SK-N-DZ (cell line): Measurements from ENCODE around the gene SMIM35.
"Not testable (repeated sequence)": the region's sequence is repeated elsewhere in the genome, so short reads cannot be mapped to it uniquely, and the experiment has no call there.

Experiments
- DNase-seq: peaks from one replicate; pipeline ENCODE4 v3.0.0-alpha.2; 2015; ENCODE audit warnings: low spot score

SMIM35 gene

DNA sequence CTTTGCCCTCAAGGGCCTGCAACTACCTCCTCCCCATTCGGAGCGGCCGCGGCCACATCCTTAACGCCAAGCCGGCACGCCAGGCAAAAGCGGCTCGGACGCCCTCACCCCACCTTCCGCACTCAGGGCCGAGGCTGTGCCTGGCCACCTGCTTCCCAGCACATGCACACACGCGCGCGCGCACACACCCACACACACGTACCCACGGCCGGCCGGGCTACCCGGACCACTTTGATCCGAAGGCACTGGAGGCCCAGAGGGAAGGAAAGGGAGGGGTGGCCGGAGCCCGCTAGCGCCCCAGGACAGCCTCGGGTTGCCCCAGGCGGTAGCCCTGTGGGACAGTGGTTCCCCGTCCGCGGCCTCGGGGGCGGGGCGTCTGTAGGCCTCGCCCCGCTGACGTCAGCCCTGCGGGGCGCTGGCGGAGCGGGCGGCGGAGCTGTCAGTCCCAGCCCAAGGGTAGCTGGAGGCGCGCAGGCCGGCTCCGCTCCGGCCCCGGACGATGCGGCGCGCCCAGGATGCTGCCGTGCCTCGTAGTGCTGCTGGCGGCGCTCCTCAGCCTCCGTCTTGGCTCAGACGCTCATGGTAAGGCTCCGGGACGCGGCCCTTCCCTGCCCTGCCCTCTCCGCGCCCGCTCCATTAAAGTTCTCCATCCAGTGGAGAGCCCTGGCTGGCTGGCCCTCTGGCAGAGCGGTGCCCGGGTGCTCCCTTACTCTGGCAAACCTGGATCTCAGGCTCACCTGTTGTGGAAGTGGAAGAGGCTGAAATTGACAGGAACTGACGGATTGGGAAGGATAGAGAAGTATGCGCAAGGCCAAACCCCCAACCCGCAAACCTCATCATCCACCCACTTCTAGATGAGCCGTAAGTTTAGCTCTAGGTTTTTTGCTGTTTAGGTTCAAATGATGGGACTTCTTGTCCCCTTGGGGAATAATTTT lies 100.5 kb downstream of the SMIM35 start, which contains the start of gene IL10RA:
Gene IL10RA (plus strand): TSS at position 442 of the 935 bp plus-strand sequence. CDS start 74 bp downstream, at position 516.
- DNase-seq: peak; percentile 29

DNA sequence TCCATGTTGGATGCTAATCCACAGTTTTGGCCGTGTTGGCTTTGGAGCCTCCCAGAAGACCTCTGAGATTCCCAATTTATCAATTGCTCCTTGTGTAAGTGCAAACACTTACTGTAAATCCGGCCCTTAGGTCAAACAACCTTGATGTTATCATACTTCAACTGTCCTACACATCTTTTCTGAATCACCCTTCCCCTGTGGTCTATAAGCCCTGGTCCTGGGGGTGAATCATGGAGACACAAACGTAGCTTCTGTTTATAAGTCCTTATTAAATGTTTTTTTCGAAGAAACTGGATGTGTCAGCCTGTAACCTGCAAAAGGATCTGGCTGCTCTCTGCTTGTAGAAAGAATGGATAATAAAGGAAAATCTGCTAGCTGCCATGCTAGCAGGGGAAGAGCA lies 102.3 kb downstream of the SMIM35 start:
- DNase-seq: no peak

DNA sequence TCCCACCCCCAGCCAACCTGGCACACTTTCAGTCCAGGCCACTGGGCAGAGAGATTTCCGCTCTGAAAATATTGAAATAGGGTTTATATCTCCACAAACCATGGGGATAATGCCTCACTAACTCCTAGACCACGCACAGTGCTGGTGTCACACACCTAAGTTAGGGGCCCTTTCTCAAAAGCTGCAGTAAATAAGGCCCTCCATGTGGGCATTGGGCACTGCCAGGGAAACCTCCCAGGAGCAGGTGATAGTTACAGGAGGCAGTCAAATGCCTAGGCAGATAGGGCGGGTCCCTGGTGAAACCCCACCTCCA lies 103.6 kb downstream of the SMIM35 start:
- DNase-seq: no peak

DNA sequence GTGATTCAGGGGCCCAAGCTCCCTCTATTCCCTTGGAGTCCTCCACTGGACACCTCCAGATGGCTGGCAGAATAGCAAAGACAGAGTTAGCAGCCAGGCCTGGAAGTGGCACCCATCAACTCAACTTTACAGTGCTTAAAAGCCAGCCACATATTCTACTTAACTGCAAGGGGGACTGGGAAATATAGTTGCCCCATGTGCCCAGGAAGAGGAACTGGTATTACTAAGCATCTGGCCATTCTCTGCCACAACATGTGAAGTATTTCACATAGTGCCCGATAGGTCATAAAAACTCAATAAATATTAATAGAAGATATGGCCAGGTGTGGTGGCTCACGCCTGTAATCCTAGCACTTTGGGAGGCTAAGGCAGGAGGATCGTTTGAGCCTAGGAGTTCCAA lies 106.0 kb downstream of the SMIM35 start:
- no peak for DNase-seq

DNA sequence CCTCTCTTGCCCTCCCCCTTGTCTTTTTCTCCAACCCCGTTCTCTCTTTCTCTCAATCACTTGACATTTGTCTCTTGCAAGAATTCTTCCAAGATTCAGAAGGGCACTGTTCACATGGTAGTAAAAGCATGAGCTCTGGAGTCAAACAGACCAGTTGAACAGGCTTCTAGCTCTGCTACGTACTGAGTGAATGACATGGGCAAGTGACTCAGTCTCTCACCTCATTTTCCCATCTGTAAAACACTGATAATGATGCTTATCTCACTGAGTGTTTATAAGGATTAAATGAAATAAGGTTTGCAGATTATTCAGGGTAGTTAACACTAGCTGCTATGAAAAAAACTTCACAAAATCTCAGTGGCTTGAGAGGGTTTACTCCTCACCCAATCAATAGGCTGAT lies 106.5 kb downstream of the SMIM35 start:
- DNase-seq: no peak

DNA sequence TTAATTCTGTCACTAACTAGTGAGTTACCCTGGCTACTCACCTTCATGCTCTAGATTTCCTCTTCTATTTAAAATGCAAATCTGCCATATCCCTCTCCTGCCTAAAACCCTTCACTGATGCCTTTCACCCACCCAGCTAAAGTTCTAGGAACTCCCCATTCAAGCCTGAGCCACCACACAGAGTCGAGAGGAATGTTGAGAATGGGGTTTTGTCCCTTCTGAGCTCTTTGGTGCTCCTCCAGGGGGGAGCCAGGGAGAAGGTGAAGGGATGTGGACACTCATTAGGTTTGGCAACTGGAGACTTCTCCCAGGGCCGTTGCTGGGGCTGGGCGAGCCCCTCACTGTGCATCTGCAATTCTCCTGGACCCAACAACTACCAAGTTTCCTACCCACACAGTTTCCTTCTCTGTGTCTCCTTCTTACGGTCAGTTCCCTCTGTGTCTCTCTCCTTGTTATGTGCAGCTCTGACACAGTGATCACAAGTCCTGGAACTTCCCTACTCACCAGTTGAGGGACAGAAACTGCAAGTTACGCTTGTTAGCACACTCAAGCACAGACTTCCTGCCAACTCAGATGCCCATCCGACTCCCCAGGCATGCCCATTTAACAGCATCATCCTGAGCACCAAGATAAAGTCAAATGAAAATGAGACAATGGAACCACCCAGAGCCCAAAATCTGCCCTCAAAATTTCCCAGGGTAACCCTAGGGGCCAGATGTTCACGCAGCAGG lies 107.1 kb downstream of the SMIM35 start:
- no peak for DNase-seq

DNA sequence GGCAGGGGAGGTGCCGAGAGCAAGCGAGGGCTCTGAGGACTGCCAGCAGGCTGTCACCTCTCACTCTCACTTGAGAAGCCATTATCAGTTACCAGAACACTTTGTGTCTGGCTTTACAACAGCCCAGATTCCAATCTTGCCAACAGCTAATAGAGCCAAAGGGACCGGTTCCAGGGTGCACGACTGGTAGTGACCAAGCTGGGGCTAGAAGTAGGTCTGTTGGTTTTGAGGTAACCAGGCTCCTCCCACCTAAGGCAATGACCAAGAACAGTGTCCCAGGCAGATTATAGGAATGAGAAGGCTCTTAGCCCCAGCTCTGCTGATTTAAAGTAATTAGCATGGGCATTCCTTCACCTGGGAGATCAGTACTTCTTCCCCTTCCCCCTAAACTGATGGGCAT lies 107.8 kb downstream of the SMIM35 start:
- DNase-seq: no peak

DNA sequence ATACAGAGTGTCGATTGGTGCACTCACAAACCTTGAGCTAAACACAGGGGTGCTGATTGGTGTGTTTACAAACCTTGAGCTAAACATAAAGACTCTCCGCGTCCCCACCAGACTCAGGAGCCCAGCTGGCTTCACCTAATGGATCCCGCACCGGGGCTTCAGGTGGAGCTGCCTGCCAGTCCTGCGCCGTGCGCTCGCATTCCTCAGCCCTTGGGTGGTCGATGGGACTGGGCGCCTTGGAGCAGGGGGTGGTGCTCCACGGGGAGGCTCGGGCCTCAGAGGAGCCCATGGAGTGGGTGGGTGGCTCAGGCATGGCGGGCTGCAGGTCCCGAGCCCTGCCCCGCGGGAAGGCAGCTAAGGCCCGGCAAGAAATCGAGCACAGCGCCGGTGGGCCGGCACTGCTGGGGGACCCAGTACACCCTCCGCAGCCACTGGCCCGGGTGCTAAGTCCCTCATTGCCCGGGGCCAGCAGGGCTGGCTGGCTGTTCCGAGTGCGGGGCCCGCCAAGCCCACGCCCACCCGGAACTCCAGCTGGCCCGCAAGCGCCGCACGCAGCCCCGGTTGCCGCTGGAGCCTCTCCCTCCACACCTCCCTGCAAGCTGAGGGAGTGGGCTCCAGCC lies 108.4 kb downstream of the SMIM35 start:
- DNase-seq: not testable (repeated sequence)

DNA sequence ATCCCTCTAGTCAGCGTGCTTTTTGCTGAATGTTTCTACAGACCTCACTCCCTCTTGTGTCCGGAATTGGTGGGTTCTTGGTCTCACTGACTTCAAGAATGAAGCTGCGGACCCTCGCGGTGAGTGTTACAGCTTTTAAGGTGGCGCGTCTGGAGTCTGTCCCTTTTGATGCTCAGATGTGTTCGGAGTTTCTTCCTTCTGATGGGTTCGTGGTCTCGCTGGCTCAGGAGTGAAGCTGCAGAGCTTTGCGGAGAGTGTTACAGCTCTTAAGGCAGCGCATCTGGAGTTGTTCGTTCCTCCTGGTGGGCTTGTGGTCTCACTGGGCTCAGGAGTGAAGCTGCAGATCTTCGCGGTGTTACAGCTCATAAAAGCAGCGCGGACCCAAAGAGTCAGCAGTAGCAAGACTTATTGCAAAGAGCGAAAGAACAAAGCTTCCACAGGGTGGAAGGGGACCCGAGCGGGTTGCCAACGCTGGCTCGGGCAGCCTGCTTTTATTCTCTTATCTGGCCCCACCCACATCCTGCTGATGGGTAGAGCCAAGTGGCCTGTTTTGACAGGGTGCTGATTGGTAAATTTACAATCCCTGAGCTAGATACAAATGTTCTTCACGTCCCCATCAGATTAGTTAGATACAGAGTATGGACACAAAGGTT lies 109.0 kb downstream of the SMIM35 start:
- DNase-seq: not testable (repeated sequence)

DNA sequence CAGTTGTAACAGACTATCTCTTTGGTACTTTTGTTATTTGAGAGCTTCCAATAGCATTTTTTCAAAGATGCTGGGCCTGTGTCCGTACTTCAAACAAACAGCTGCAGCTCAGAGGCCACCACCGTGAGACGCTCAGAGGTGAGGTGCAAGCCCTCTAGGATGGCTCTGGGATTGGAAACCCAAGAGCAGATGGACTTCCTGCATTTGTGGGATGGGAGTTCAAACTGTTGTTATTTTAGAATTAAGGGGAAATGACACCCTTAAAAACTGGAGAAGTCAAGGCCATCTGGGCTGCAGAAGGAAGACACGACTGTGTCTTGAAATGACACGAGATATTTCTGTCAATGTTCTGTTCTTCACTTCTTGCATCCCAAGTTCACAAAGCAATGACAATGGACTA lies 109.7 kb downstream of the SMIM35 start:
- no peak for DNase-seq

DNA sequence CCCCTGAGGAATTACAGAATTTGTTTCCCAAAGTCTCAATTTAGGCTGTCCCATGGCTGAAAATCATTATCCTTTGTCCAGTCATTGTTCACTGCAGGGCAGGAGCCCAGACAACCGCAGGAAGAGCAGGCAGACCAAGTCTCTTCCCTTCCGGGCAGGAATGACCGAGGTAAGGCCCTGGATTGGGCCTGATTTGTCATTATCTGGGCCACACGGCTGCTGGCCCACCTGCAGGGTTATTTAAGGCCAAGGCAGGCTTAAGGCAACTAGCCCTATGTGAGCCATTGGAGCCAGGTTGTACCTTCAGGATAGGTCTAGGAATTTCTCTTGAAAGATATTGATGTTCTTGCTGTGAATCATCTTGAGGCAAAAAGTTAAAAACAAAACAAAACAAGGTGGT lies 110.3 kb downstream of the SMIM35 start:
- DNase-seq: no peak

DNA sequence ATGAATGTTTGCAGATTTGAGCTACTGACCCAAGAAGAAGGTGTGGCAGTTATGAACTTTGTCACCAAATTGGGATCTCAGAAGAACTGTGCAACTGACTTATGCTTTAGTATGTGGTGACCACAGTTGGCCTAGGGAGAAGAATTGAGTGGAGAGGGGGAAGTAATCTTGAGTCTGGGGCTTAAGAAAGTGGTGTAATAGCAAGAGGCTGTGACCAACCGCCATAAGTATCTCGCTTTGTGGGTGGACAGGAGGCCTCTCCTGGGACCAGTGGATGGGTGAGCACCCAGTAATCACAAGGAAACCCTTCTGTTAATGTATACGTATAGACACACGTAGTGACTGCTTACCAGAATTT lies 113.3 kb downstream of the SMIM35 start:
- no peak for DNase-seq

DNA sequence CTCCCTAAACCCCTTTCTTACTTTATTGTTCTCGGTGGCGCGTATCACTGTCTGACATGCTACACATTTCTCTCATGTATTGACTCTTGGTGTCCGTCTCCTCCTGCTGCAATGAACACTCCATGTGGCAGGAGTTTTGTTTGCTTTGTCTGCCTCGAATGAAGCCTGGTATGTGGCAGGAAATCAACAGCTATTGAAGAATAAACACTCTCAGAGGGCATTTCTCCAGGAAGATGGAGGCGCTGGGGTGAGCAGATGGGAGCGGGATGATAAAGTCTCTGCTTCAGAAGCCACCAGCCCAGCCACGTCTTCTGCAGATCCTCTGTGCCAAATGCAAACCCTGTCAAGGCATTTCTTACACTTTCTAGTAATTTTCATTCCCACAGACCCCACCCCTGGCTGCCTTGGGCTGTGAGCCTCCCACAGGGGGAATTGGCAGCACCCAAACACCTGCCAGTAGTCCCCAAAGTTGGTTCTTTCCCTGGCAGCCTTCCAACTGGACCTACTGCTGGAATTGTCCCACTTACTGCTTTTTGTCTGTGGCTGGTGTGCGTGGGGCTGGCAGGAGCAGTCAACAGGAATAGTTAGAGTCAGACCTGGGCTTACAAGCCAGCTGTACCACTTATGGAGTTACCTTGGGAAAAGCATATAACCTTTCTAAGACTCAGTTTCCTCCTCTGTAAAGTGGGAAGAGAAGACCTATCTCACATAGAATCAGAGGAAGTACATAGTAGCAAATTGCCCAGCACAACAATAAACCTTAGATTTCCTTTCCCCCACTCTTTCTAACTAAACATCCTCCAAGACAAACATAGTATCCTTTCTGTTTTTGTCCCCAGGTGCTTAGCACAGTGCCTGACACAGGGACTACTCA lies 113.9 kb downstream of the SMIM35 start:
- no peak for DNase-seq

DNA sequence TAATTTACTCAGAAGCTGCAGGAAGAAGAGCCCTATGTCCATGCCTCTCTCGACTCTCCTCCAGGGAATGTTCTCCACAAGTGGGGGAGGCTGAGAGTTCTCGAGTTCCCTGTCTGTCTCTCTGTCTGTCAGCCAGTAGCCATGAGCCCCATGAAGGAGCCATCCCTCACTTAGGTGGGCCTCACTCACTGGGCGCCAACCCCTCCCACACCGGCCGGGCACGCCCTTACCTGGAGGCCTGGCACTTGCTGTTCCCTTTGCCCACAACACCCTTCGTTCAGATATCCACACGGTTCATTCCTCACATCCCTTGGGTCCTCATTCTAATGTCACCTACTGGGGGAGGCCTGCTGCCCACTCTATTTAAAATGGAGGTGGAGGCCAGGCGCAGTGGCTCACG lies 114.7 kb downstream of the SMIM35 start:
- no peak for DNase-seq

DNA sequence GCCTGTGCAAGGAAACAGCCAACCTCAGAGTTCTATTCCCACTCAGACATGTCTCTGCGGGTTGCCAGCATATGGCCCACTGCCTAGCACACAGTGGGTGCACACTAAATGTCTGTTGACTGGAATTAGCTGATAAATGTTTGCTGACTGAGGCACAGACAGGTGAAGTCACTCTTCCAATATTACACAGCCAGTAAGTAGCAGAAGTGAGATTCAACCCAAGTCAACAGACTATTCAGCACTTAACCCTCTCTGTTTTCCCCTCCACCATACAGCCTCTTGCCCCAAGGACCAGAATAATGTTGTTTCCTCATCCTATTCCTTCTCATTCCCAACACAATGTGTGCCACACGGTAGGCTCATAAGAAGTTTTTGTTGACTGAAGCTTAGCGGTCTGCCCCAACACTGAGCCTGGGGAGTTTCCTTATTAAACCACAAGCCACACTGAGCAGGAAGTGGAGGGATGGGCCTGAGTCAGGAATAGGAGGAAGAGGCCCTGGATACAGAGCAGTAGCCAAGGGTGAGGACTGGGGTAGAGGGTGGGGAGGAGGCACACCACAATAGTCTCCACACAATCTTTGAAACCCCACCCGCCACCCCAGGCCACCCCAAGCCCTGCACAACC lies 116.3 kb downstream of the SMIM35 start:
- DNase-seq: no peak

DNA sequence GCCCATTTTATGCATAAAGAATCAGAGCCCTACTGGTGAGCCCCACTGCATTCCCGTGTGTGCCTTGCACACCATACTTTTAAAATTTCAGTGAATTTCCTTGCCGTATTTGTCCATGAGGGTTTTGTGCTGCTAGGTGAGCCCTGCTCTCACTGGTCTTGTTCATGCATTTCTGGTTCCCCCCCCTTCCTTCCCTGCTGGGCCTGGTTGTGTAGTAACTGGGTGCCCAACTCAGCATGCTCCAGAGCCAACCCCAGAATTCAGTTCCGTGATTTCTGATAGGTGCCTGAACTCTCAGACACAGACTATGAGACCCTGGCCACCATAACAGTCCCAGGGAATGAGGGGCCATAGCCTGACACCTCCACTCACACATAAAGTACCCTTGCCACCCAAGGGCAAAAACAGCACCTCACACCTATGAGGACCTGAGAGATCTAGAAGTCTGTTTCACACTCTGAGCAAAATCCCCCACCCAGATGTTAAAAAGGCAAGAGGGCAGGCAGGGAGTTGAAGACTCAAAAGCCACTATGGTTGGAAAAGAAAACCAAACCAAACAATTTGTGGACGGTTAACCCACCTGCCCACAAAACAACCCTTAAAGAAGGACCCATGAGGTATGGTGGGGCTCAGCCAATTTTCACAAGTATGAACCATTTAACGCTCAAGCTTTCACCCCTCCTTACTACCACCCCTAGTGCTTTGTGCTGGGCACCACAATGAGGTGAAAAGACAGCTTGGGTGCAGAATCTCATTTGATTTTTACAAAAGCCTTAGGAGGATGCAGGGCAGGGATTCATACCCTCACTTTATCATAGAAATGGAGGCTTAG lies 117.4 kb downstream of the SMIM35 start:
- no peak for DNase-seq

DNA sequence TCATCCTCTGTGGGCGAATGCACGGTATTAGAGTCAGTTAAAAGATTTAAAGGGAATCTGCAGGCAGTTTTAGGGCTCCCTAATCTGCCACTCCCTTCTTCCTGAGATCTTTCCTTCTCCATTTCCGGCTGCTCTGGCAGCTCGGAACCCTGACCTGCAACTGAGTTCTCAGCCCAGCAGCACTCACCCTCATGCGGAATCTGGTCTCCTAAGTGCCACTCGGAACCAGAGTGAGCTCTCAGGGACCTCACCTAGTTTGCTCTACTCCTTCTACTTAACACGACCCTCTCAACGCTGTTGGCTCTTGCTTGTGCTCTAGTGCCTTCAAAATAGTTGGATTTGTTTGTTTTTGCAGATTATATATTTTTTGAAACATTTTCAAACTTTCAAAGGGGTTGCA lies 119.9 kb downstream of the SMIM35 start:
- DNase-seq: no peak

DNA sequence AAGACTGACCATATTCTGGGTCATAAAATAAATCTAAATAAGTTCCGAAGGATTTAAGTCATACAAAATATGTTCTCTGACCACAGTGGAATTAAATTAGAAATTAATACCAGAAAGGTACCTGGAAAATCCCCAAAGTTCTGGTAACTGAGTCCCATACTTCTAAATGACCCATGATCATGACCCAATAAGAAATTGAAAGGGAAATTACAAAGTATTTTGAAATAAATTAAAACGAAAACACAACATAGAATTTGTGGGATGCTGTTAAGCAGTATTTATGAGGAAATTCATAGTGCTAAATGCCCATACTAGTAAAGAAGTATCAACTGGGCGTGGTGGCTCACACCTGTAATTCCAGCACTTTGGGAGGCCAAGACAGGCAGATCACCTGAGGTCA lies 123.9 kb downstream of the SMIM35 start:
- no peak for DNase-seq

DNA sequence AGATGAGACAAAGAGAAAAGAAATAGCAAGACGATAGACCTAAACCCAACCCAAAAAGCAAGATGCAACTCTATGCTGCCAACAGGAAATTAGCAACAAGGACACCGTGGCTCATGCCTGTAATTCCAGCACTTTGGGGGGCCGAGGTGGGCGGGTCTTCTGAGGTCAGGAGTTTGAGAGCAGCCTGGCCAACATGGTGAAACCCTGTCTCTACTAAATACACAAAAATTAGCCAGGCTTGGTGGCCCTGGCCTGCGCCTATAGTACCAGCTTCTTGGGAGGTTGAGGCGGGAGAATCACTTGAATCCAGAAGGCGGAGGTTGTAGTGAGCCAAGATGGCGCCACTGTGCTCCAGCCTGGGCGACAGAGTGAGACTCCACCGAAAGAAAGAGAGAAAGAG lies 124.9 kb downstream of the SMIM35 start:
- DNase-seq: no peak

DNA sequence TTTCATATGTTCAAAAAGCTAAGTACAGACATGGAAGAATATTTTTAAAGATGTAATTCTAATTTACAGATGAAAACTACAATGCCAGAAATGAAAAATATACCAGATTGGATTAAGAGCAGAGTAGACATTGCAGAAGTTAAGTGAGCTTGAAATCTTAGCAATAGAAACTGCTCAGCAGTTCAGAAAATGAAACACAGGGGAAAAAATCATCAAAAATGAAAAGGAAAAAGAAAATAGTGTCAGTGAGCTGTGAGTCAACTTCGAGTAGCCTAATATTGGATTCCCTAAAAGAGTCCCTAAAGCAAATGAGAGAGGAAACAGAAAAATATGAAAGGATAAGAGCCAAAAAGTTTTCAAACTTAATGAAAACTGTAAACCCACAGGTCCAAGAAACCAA lies 126.4 kb downstream of the SMIM35 start:
- DNase-seq: no peak
